MM.1S (cell line): ENCODE data around the gene DUSP10.

Experiments
- DNase-seq: peaks from one replicate; pipeline ENCODE4 v3.0.0-alpha.2; 2015
- H2AFZ ChIP-seq: fragments of 300-600 bp; sonication (generic); 2 replicates; pipeline ENCODE4 v1.6.0; 2016; ENCODE audit warnings: antibody characterized with exemption, low read length
- H3F3A ChIP-seq: fragments of 300-600 bp; sonication (generic); 2 replicates; pipeline ENCODE4 v1.6.1; 2016; ENCODE audit warnings: mild to moderate bottlenecking, antibody characterized with exemption, low read length, moderate library complexity, mixed read lengths; ENCODE audit not compliant: insufficient read depth
- H3K27ac ChIP-seq: fragments of 300-600 bp; sonication (generic); 2 replicates; pipeline ENCODE4 v1.5.1; 2016; ENCODE audit warnings: mild to moderate bottlenecking, low read length
- H3K27me3 ChIP-seq: fragments of 300-600 bp; sonication (generic); replicated peaks from 2 replicates; pipeline ENCODE4 v1.6.0; 2016; ENCODE audit warnings: low read length; ENCODE audit not compliant: insufficient read depth
- H3K36me3 ChIP-seq: fragments of 300-600 bp; sonication (generic); replicated peaks from 2 replicates; pipeline ENCODE4 v1.6.1; 2016; ENCODE audit warnings: mild to moderate bottlenecking, low read length, mixed read lengths; ENCODE audit not compliant: insufficient read depth
- H3K4me1 ChIP-seq: fragments of 300-600 bp; sonication (generic); 2 replicates; pipeline ENCODE4 v1.6.1; 2016; ENCODE audit warnings: low read length, mixed read lengths
- H3K4me2 ChIP-seq: fragments of 300-600 bp; sonication (generic); 2 replicates; pipeline ENCODE4 v1.6.0; 2016; ENCODE audit warnings: low read depth, low read length
- H3K4me3 ChIP-seq: fragments of 300-600 bp; sonication (generic); 2 replicates; pipeline ENCODE4 v1.5.1; 2016; ENCODE audit warnings: low read length, mixed read lengths
- H3K79me2 ChIP-seq: fragments of 300-600 bp; sonication (generic); 2 replicates; pipeline ENCODE4 v1.6.1; 2016; ENCODE audit warnings: mixed run types, low read length, mixed read lengths
- H3K9ac ChIP-seq: fragments of 300-600 bp; sonication (generic); 2 replicates; pipeline ENCODE4 v1.6.1; 2016; ENCODE audit warnings: low read length, mixed read lengths
- H3K9me2 ChIP-seq: fragments of 300-600 bp; sonication (generic); replicated peaks from 2 replicates; pipeline ENCODE4 v1.6.1; 2016; ENCODE audit warnings: mild to moderate bottlenecking, low read length, mixed read lengths; ENCODE audit not compliant: insufficient read depth
- H3K9me3 ChIP-seq: fragments of 300-600 bp; sonication (generic); replicated peaks from 2 replicates; pipeline ENCODE4 v1.6.1; 2016; ENCODE audit warnings: mild to moderate bottlenecking, low read length, mixed read lengths; ENCODE audit not compliant: insufficient read depth
- H4K20me1 ChIP-seq: fragments of 300-600 bp; sonication (generic); 2 replicates; pipeline ENCODE4 v1.6.1; 2016; ENCODE audit warnings: mild to moderate bottlenecking, low read length, moderate library complexity, mixed read lengths; ENCODE audit not compliant: insufficient read depth
- EZH2 ChIP-seq: fragments of 300-600 bp; sonication (generic); optimal IDR thresholded peaks from 2 replicates; pipeline ENCODE3; 2017; ENCODE audit warnings: low read depth, mild to moderate bottlenecking, antibody characterized with exemption, low read length, mixed read lengths
- EZH2phosphoT487 ChIP-seq: fragments of 300-600 bp; sonication (generic); IDR thresholded peaks from 2 replicates; pipeline ENCODE4 v1.6.1; 2018; ENCODE audit warnings: antibody characterized with exemption, low read length
- TF ChIP-seq, protein P1 (sequence below): fragments of 300-600 bp; sonication (generic); IDR thresholded peaks from 2 replicates; pipeline ENCODE4 v1.5.1; 2016; ENCODE audit warnings: antibody characterized with exemption, low read length, mixed read lengths

DUSP10 gene

DNA sequence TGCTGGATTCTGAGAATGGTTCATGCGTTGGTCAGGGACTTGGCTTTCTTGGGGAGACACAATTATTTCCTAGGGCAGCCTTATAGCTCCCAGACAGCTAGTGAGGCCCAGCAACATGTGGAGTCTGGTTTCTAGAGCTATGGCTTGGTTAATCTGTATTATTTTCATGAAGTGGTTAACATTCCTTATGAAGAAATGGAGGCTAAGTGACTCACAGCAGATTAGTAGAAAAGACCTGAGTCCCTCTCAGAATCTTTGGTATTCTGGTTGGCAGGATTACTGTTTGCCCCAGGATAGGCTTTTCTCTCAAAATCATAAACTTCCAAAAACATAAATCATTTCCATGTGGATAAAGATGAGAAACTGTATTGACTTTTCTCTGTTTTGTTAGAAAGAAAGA is 42.3 kb downstream of the DUSP10 start:
- Histone ChIP-seq H3K36me3 (no peaks in the 10 kb centered on the region), H3K9ac (no peak overlapping the region), H3K4me3 (no peak overlapping the region), H3K27me3 (no peaks in the 10 kb centered on the region), H3K4me2 (no peak overlapping the region), H3K4me1 (no peaks in the 10 kb centered on the region), H3K79me2 (no peaks in the 10 kb centered on the region), H3K9me3 (no peaks in the 10 kb centered on the region), H3K27ac (no peak overlapping the region), H4K20me1 (no peaks in the 10 kb centered on the region), H3F3A (no peaks in the 10 kb centered on the region), H3K9me2 (no peaks in the 10 kb centered on the region), H2AFZ (no peak overlapping the region)
- TF ChIP-seq EZH2phosphoT487: no peak
- DNase-seq: no peak

DNA sequence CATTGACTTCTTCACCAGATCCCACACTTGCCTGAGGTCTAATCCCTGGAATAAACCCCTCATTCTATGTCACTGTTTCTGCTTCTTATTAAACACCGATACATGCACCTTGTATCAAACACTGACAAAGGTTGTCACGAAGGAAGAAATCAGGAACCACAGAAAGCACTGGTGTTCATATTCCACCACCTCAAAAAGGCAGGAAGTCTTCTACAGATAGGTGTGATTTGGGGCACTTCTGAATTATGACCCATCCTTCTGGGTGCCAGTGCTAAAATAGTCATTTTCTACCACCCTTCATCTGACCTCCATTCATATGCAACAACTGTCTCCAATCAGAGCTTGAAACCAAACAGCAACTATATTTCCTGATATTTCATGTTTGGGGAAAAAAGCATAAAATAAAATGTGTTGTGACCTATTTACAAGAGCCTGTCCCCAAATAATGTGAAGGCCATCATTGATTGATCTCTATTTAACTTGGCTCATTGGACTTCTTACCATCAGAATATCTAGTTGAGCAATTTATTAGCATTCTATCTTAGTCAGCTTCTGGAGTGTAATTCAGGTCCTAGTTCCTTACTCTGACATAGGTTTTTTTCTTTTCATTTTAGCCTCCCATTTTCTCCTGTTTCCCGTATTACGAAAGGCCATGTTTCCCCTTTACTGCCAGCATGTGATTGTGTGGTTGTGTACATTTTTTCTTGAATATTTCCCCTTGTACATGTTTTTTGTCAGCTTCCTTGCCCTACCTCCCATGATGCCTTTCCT is 43.1 kb downstream of the DUSP10 start:
- Histone ChIP-seq H3F3A (no peaks in the 10 kb centered on the region), H3K27me3 (no peaks in the 10 kb centered on the region), H3K9me3 (no peaks in the 10 kb centered on the region), H3K4me2 (no peak overlapping the region), H3K9ac (no peak overlapping the region), H3K4me3 (no peak overlapping the region), H3K36me3 (no peaks in the 10 kb centered on the region), H4K20me1 (no peaks in the 10 kb centered on the region), H3K79me2 (no peaks in the 10 kb centered on the region), H2AFZ (no peak overlapping the region), H3K27ac (no peak overlapping the region), H3K4me1 (no peaks in the 10 kb centered on the region), H3K9me2 (no peaks in the 10 kb centered on the region)
- TF ChIP-seq EZH2 (no peak), EZH2phosphoT487 (no peak)
- TF ChIP-seq, protein P1, sequence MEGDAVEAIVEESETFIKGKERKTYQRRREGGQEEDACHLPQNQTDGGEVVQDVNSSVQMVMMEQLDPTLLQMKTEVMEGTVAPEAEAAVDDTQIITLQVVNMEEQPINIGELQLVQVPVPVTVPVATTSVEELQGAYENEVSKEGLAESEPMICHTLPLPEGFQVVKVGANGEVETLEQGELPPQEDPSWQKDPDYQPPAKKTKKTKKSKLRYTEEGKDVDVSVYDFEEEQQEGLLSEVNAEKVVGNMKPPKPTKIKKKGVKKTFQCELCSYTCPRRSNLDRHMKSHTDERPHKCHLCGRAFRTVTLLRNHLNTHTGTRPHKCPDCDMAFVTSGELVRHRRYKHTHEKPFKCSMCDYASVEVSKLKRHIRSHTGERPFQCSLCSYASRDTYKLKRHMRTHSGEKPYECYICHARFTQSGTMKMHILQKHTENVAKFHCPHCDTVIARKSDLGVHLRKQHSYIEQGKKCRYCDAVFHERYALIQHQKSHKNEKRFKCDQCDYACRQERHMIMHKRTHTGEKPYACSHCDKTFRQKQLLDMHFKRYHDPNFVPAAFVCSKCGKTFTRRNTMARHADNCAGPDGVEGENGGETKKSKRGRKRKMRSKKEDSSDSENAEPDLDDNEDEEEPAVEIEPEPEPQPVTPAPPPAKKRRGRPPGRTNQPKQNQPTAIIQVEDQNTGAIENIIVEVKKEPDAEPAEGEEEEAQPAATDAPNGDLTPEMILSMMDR: no peak
- no peak for DNase-seq

DNA sequence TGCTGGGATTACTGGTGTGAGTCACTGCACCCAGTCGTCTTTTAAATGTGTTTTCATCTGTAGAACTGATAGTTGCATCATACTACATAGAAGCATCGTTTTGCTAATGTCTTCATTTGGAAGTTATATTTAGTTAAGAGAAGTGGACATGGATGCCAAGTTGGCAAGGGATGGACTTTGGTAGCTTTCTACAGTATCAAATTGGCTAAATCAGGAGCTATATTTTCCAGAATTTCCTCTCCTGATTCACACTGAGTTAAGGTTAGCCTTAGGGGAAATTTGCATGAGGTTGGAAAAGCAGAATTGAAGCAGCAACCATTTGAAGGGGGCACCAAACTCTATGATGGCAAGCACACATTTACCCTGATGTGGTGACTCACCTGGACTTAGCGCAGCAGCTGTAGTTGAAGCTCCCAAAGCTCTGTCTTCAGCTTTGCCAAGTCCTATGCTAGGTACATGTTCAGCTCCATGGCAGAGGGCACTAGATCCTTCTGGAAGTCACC is 43.9 kb downstream of the DUSP10 start:
- H3K4me3 ChIP-seq: no peak overlapping the region

More for the DNA sequence above, 43.9 kb downstream of the DUSP10 start:
- no peaks in the 10 kb centered on the region for H3F3A ChIP-seq
- no peak overlapping the region for H3K9ac ChIP-seq
- no peaks in the 10 kb centered on the region for H4K20me1 ChIP-seq
- TF ChIP-seq EZH2: no peak
- TF ChIP-seq, protein P1: no peak
- no peak overlapping the region for H3K27ac ChIP-seq
- H3K4me1 ChIP-seq: no peaks in the 10 kb centered on the region
- no peak overlapping the region for H3K4me2 ChIP-seq
- no peaks in the 10 kb centered on the region for H3K9me2 ChIP-seq
- no peaks in the 10 kb centered on the region for H3K36me3 ChIP-seq
- H3K79me2 ChIP-seq: no peaks in the 10 kb centered on the region
- no peak for DNase-seq
- H3K9me3 ChIP-seq: no peaks in the 10 kb centered on the region
- no peak overlapping the region for H2AFZ ChIP-seq
- no peaks in the 10 kb centered on the region for H3K27me3 ChIP-seq
